ENCODE results near the gene CEMP1. TPM values are rescaled to one million over a fixed set of nuclear protein-coding genes. Genes with fewer than 3 reads are reported as not detected.

Gene CEMP1
- not detected in 5 replicates for total RNA-seq (2022; extraction: Qiagen RNA extraction; ENCODE audit: low read depth)

GRCh38 chr16:2531371-2531695, at the start of gene CEMP1:
TSS of gene CEMP1 (minus strand) at chr16:2531408. CDS start at chr16:2531073, 335 bp downstream.

GRCh38 chr16:2537451-2538379, 6.5 kb upstream of the CEMP1 start, which contains the start of gene PDPK1:
TSS of gene PDPK1 (plus strand) at chr16:2538021. CDS start at chr16:2538113, 92 bp downstream.

GRCh38 chr16:2520097-2520783, 11.0 kb downstream of the CEMP1 start, which contains the start of gene AMDHD2:
TSS of gene AMDHD2 (plus strand) at chr16:2520371. CDS start at chr16:2520459, 88 bp downstream.

GRCh38 chr16:2513405-2514332, 17.5 kb downstream of the CEMP1 start, which contains the start of gene ATP6V0C:
TSS of gene ATP6V0C (plus strand) at chr16:2513952. CDS start at chr16:2514104, 152 bp downstream.

Other genes starting within 250 kb of the CEMP1 start
- gene ABCA3, start 190.7 kb downstream of the CEMP1 start, total RNA-seq (2022; extraction: Qiagen RNA extraction; ENCODE audit: low read depth) = 13.8 to 23.1 TPM (median 19.7 TPM) in 5 replicates
- gene CCNF, start 102.0 kb downstream of the CEMP1 start, total RNA-seq (2022; extraction: Qiagen RNA extraction; ENCODE audit: low read depth) = 16.8 to 24.3 TPM (median 23.8 TPM) in 5 replicates
- 12.6 to 24.4 TPM (median 21.2 TPM) in 5 replicates for gene TEDC2, start 71.3 kb downstream of the CEMP1 start, total RNA-seq (2022; extraction: Qiagen RNA extraction; ENCODE audit: low read depth)
- gene NTN3, start 60.1 kb downstream of the CEMP1 start, total RNA-seq (2022; extraction: Qiagen RNA extraction; ENCODE audit: low read depth) = 0.12 TPM in 1 of 5 replicates, not detected in the others
- gene TBC1D24, start 56.3 kb downstream of the CEMP1 start, total RNA-seq (2022; extraction: Qiagen RNA extraction; ENCODE audit: low read depth) = 5.1 to 8.9 TPM (median 8.5 TPM) in 5 replicates
- 125 to 283 TPM (median 245 TPM) in 5 replicates for gene ATP6V0C, start 17.5 kb downstream of the CEMP1 start, total RNA-seq (2022; extraction: Qiagen RNA extraction; ENCODE audit: low read depth)
- 10.2 to 28.8 TPM (median 27.7 TPM) in 5 replicates for gene AMDHD2, start 11.0 kb downstream of the CEMP1 start, total RNA-seq (2022; extraction: Qiagen RNA extraction; ENCODE audit: low read depth)
- 22.0 to 25.6 TPM (median 22.4 TPM) in 5 replicates for gene PDPK1, start 6.6 kb upstream of the CEMP1 start, total RNA-seq (2022; extraction: Qiagen RNA extraction; ENCODE audit: low read depth)
- gene KCTD5, start 151.1 kb upstream of the CEMP1 start, total RNA-seq (2022; extraction: Qiagen RNA extraction; ENCODE audit: low read depth) = 31.5 to 44.6 TPM (median 42.6 TPM) in 5 replicates
- 1.0 to 2.2 TPM (median 1.8 TPM) in 5 replicates for gene PRSS27, start 188.8 kb upstream of the CEMP1 start, total RNA-seq (2022; extraction: Qiagen RNA extraction; ENCODE audit: low read depth)
- gene SRRM2, start 221.2 kb upstream of the CEMP1 start, total RNA-seq (2022; extraction: Qiagen RNA extraction; ENCODE audit: low read depth) = 263 to 471 TPM (median 435 TPM) in 5 replicates
- gene ELOB, start 245.9 kb upstream of the CEMP1 start, total RNA-seq (2022; extraction: Qiagen RNA extraction; ENCODE audit: low read depth) = 390 to 513 TPM (median 475 TPM) in 5 replicates